Renal pelvis (tissue), 4 donors: ENCODE measurements around the gene LMNTD1. TPM values are rescaled to one million over a fixed set of nuclear protein-coding genes. Genes with fewer than 3 reads are reported as not detected.
"Not testable (repeated sequence)": the region's sequence is repeated elsewhere in the genome, so short reads cannot be mapped to it uniquely, and the experiment has no call there.

ENCODE experiments used
- DNase-seq: peaks from one replicate; pipeline ENCODE4 v3.0.0-alpha.2; 2013
- polyA plus RNA-seq, 3 donors: library from polyadenylated mRNA; unstranded; fragments of 120-200 nt; gene quantifications; one replicate each; pipeline ENCODE4 v1.2.1, GENCODE V29; 2013; ENCODE audit not compliant: insufficient read length in 3 of 3

The LMNTD1 gene
- polyA plus RNA-seq, 3 donors, result not detected

DNA sequence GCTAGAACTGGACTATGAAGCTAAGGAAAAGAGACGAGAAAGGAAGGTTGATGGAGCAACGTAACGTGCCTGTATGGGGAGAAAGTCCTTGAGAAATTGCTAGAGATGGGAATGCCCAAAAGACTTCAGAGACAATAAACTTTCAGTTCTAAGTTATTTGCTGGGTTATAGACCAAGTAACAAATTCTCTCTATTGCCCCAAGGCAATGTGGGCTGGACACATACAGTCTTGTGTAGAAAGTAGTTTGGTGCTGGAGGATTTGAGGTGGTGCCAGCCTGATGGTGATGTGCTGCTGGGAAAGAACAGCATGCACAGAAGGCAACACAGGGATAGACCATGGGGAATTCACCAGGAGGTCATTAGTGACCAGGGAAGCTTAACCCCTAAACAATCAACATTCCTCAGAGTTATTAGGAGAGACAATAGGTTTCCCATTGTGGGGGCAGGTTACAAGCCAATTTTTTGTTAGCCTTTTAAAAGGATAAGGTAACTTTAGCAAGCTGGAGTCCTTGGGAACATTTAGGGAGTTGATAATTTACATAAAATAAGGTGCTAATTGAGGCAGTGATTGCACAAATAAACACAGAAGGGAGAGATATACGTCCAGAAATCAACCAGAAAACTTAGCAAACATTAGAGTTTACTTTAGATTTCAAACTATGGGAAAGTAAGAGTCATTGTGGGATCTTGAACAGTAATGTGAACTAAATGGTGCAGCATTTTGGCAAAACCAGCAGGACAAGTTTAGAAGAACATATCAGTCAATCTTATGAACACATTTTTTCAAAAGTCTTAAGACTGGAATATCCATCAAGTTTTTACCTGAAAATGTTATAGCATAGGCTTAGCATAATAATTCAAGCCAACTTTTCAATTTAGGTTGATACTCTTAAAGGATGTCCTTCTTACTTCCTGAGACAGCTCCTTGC, 61.4 kb downstream of the LMNTD1 start:
- no peak for DNase-seq

DNA sequence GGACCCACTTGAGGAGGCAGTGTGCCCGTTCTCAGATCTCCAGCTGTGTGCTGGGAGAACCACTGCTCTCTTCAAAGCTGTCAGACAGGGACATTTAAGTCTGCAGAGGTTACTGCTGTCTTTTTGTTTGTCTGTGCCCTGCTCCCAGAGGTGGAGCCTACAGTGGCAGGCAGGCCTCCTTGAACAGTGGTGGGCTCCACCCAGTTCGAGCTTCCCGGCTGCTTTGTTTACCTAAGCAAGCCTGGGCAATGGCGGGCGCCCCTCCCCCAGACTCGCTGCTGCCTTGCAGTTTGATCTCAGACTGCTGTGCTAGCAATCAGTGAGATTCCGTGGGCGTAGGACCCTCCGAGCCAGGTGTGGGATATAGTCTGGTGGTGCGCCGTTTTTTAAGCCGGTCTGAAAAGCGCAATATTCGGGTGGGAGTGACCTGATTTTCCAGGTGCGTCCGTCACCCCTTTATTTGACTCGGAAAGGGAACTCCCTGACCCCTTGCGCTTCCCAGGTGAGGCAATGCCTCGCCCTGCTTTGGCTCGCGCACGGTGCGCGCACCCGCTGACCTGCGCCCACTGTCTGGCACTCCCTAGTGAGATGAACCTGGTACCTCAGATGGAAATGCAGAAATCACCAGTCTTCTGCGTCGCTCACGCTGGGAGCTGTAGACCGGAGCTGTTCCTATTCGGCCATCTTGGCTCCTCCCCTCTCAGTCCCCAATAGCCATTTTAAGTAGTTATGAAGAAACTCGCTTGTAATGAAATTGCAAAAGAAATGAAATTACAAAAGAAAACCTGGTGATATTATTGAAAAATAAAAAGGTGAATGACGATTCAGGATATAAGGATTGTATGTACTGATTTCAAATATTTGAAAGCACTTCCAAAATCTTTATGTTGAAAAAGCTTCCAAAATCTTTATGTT, 63.9 kb downstream of the LMNTD1 start:
- DNase-seq, result not testable (repeated sequence)

DNA sequence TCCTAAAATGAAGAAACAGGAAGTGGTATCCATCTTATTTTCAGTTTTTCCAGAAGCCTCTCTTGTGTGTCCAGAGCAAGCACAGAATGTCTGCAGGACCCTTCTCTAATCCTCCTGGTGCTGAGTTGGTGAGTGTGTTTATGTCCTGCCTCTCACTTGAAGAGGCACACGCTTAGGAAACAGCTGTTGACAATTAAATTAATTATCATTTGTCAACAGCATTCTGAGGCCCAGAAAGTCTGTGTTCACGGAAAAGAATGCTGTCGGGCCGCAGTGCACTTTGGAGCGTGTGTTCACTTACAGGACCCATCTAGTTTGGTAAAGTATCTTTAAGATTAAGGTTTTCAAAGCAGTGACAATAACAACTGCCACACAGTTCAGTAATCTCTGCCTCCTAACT, 70.5 kb downstream of the LMNTD1 start:
- DNase-seq, result no peak

DNA sequence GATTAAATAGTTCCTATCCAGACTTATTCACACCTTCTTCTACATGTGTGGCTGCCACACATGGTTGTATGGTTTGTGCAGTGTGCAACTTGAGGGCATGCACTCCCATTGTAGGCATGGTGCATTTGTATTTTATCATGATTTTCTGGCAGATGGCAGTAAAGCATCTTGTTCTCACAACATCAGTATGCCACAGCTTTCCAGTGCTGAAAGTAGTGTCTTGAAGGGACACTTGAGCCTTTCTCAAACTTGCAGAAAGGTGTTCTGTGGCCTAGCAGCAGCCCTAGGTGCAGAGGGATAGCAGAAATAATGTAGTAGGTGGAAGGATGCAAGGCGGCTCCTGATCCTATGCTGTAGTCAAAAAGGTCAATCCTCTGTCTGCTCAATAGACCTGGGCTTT, 72.9 kb downstream of the LMNTD1 start:
- no peak for DNase-seq

DNA sequence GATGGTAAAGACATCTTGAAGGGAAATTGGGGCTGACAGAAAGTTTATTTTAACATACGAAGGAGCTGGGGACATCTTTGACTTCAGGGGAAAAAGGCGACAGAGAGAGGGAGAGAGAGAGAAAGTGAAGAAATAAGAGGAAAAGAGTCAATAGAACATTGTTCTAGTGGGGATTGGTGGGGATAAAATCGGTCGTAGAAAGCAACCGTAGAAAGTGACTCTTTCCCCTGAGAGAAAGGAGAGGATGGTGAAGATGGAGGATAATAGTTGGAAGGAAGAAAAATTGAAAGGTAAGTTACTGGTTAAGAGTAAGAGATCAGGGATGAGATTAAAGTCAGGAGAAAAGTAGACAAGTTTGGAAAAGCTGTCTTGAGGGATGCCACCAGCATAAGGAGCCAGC, 75.9 kb downstream of the LMNTD1 start:
- DNase-seq, result no peak

DNA sequence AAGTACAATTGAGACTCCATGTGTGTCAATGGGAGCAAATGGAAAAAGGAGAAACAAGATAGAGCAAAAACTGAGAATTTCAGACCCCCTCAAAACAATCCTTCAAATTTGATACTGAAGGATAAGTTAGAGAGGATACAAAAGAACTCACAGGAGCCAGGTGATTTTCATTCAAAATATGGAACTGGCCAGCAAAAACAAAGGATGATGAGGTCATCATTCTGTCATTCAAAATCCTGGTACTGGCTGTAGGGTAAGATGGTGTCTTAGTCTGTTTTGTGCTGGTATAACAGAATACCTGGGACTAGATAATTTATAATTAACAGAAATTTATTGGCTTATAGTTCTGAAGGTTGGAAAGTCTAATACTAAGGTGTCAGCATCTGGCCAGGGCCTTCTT, 80.6 kb downstream of the LMNTD1 start:
- DNase-seq, result no peak

DNA sequence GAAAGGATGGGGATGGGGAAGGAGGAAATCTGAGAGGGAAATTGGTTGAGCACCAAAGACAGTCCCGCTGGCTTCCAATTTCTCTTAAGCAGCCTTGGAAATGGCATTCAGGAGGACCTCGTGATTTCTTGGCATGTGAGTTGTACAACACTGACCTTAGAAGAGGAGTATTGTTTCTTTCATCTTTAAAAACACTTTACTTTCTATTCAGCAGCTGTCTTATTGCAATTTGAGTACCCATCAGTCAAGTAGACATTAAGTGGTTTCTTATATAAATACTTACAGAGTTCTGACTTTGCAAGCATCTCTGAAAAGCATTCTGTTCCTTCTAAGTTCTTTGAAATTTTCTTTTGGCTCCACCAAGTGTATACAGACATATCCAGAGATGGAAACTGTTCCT, 83.2 kb downstream of the LMNTD1 start:
- DNase-seq, result no peak

DNA sequence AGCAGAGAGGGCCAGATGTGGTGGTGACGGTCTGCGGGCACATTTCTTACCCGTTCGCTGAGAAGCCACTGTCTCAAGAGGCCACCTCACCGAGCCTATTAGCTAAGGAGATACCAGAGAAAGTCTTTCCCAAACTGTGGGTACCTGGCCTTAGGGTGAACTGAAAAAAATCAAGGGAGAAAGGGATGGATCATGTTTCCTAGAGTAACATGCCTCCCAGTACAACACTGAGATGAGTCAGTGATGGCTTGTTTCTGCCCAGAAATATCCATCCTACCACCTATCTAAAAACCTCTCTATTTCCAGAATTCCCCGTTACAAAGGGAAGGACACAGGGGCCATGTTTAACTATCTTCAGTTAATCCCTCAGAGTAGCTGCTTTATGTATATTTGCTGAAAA, 83.7 kb downstream of the LMNTD1 start:
- DNase-seq, result no peak

DNA sequence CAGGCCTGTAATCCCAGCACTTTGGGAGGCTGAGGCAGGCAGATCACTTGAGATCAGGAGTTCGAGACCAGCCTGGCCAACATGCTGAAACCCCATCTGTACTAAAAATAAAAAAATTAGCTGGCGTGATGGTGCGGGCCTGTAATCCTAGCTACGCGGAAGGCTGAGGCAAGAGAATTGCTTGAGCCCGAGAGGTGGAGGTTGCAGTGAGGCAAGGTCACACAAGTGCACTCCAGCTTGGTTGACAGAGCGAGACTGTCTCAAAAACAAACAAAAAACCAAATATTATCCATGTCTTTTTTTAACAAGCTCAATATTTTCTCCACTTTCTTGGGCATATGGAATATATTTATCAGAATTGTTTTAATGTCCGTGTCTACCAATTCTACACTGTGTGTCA, 89.6 kb downstream of the LMNTD1 start:
- DNase-seq, result no peak

DNA sequence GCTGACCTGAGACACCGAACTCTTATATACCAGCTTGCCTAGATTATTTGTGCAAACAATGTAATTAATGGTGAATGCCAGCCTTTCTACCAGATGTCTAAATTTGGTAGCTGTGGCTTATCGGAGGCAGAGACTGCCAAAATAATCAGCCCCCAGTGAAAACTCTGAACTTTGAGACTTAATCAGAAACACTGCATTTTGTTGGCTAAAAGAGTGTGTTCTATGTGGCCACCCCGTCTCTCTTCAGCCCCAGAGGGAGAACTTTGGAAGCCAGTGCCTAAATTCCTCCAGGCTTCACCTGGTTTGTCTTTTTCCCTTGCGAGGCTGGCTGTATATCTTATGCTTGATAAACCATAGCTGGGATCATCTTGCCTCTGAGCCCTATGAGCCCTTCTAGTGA, 90.1 kb downstream of the LMNTD1 start:
- no peak for DNase-seq

DNA sequence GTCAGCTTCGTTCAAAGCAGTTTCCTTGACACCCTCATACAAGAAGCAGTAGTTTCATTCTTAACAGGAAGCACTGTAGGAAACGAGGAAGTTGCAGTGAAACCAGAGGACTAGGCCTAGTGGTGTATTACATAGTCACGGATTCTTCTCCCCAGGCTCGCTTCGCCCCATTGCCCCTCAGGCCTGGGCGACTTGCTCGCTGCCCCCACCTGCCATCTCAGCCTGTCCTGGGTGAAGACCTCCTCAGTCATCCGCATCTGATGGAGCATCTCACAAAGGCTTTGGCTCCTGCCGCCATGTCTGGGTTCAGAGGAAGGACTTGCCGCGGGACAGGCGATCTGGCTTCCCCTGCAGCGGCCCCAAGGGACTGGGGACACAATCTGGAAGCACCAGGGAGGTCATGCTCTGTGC, 93.5 kb downstream of the LMNTD1 start:
- DNase-seq, result no peak

DNA sequence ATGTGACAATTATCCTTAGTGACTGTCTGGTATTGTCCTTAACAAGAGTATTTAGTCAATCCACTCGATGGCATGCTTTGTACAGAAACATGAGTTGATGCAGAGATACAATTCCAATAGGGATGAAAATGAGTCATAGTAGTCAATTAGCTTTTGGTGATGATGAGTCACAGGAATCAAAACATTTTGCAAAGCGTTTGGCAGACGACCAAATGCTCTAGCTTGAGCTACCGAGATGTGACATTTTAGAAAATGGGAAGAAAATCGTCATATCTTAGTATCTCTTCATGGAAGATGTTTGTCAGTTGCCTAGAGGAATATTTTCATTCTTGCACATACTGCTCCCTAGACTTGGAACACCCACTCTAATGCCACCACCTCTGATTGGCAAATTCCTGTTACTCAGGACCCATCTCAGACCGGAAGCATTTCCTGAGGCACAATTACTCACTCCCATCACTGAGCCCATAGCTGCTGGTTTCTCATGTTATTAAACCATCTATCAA, 95.0 kb downstream of the LMNTD1 start:
- no peak for DNase-seq

DNA sequence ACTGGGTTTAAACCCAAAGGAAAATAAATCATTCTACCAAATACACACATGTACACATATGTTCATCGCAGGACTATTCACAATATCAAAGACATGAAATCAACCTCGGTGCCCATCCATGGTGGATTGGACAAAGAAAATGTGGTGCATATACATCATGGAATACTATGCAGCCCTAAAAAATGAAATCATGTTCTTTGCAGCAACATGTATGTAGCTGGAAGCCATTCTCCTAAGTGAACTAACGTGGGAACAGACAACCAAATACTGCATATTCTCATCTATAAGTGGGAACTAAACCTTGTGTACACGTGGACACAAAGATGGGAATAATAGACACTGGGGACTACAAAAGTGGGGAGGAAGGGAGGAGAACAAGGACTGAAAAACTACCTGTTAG, 96.6 kb downstream of the LMNTD1 start:
- no peak for DNase-seq

DNA sequence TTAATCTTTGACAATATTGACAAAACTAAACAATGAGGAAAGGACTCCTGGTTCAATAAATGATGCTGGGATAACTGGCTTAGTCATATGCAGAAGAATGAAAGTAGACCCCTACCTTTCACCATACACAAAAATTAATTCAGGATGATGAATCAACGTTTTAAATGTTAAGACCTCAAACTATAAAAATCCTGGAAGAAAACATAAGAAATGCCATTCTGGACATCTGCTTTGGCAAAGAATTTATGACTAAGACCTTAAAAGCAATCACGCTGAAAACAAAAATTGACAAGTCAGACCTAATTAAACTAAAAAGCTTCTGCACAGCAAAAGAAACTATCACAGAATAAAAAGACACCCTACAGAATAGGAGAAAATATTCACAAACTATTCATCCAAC, 97.4 kb downstream of the LMNTD1 start:
- DNase-seq, result no peak

DNA sequence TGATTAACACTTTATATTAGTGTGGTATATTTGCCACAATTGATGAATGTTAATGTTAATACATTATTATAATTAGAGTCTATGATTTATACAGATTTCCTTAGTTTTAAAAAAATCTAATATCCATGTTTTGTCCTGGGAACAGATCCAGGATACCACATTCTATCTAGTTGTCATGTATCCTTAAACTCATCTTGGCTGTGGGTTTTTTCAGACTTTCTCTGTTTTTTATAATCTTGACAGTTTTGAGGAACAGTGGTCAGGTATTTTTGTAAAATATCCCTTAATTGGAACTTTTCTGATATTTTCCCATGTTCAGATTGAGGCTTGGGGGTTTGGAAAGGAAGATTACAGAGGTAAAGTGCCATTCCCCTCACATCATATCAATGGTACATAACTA, 104.1 kb downstream of the LMNTD1 start:
- DNase-seq, result no peak

DNA sequence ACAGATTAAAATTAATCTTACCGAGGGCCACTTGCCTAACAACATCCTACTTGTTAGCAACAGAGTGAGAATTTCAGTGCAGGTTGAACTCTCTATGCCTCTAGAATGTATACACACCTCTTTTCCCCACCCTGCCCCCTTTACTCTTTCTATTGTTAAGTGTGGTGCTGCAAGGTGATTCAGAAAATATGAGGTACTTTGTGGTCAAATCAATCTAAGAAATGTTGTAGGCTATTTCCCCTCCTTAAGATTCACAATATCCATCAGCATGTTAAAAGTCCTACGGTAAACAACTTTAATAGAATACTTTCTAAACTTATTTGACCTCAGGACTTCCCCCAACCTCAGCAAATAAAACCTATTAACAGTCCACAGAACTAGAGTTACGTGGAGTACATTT, 106.0 kb downstream of the LMNTD1 start:
- DNase-seq, result no peak

DNA sequence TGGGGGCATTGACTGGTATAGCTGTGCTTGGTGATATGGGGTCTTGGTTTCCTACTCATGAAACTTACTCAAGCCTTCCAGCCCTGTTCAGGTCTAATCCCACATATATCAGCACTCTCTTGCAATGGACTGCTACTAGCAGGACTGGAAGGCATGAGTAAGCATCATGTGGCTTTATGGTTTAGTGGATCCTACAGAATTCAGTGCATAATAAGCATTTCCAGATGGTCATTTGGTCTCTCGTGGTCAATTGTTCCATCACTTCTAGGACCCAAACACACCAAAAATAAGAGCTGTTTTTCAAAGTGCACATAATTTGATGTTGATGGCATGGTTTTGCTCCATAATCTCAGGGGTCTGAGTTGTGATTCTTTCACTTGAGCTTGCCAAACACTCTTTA, 114.4 kb downstream of the LMNTD1 start:
- no peak for DNase-seq

DNA sequence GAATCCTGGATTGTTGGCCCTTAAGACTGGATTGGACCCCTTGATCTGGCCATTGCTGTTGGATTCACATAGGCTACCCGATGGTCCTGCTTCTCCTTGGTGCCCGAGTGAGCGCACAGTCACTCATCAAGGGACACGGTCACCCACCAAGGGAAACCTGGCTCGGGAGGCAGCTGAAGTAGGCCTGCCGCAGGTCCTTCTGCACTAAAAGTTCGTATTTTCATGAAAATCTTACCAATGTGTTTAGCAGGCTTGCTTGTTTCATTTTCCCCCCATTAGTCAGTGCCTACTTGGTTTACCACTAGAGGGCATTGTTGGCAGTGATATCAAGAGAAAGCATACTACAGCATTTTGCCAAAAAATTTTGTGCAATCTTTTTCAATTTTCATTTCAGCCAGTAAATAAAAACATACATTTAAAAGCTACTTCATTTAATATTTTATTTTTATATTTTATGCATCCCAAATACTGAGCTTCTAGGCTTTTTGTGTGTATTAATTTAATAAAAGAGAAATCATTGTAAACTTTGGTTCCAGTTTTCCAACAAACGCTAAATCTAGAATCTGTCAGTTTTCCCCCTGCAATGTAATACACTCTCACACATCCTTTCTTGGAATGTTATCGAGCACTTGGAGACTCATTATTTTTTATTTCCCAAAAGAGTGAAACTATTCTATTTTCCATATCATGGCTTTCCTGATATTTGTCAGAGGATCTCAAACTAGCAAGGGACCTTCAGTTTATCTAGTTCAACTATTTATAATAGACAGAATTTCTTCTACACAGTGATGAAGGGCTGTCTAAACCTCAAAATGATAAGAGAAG, 116.7 kb downstream of the LMNTD1 start:
- peak; percentile 75 for DNase-seq

DNA sequence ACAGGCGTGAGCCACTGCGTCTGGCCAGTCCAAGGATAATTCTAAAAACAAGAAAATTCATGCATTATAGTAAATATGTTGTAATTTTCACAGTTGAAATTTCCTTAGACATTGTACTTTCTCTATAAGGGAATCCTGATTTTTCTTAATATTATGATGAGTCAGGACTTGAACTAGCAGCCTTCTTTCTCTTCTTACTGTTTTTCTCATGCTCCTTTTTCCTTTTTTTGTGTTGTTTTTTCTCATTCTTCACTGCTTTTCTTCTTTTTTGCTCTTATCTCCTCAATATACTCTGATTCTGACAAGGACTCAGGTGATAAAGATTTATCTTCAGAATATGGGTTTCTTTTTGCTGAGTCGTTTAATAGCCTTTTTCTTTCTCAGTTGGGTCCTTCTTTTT, 117.7 kb downstream of the LMNTD1 start:
- DNase-seq, result no peak

DNA sequence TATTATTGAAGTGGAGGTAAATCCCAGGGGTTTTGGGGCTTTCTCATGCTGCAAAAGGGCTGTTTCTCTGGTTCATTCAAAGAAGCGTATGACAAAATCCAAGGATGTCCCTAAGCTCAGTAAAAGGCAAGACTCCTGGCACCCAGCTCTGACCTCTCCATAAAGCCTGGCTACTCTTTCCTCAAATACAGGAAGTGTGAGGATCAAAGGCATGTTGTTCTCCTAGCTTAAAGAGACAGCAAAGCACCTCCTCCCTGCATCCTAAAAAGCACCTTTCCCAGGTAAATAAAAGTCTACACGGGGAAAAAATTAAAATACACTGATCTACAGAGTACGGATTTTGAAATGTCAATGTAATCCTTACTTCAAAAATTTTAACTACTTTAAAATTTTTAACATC, 118.6 kb downstream of the LMNTD1 start:
- DNase-seq, result no peak

DNA sequence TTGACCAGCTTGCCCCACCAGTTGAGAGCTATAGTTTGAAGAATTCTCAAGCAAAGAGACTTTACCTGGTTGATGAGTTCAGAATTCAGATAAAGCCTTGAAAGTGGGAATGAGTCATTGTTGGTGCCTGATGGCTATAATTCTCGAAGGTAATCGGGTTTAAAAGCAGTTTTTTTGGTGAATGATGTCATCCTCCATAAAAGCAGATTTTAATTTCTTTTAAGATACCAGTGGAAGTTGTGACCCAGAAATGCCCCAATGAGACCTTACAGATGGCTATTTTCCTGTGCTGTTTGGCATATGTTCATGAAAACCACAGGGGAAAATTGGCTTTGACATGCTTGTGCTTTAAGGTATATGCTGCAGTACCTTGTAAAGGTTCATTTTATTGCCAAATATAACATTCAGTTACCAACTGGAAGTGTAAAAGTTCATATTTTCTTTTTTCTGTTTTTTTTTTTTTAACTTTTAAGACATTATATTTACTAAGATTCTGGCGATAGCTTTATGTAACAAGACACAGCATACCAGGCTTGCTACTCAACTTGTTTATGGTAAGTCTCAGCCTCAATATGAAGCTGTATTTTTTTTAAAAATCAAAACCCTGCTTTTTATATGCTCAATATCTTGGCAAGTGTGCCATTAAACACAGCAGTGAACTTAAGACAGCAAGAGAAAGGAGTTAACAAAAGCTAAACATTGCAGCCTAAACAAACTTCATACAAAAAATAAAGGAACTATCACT, 119.3 kb downstream of the LMNTD1 start:
- no peak for DNase-seq
